ENCODE data around the gene MED12L.
"Not testable (repeated sequence)": the region's sequence is repeated elsewhere in the genome, so short reads cannot be mapped to it uniquely, and the experiment has no call there.

Gene MED12L, protein sequence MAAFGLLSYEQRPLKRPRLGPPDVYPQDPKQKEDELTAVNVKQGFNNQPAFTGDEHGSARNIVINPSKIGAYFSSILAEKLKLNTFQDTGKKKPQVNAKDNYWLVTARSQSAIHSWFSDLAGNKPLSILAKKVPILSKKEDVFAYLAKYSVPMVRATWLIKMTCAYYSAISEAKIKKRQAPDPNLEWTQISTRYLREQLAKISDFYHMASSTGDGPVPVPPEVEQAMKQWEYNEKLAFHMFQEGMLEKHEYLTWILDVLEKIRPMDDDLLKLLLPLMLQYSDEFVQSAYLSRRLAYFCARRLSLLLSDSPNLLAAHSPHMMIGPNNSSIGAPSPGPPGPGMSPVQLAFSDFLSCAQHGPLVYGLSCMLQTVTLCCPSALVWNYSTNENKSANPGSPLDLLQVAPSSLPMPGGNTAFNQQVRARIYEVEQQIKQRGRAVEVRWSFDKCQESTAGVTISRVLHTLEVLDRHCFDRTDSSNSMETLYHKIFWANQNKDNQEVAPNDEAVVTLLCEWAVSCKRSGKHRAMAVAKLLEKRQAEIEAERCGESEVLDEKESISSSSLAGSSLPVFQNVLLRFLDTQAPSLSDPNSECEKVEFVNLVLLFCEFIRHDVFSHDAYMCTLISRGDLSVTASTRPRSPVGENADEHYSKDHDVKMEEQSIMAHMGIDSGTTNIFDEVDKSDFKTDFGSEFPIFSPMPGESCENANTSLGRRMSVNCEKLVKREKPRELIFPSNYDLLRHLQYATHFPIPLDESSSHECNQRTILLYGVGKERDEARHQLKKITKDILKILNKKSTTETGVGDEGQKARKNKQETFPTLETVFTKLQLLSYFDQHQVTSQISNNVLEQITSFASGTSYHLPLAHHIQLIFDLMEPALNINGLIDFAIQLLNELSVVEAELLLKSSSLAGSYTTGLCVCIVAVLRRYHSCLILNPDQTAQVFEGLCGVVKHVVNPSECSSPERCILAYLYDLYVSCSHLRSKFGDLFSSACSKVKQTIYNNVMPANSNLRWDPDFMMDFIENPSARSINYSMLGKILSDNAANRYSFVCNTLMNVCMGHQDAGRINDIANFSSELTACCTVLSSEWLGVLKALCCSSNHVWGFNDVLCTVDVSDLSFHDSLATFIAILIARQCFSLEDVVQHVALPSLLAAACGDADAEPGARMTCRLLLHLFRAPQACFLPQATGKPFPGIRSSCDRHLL (N-terminal part only)

DNA sequence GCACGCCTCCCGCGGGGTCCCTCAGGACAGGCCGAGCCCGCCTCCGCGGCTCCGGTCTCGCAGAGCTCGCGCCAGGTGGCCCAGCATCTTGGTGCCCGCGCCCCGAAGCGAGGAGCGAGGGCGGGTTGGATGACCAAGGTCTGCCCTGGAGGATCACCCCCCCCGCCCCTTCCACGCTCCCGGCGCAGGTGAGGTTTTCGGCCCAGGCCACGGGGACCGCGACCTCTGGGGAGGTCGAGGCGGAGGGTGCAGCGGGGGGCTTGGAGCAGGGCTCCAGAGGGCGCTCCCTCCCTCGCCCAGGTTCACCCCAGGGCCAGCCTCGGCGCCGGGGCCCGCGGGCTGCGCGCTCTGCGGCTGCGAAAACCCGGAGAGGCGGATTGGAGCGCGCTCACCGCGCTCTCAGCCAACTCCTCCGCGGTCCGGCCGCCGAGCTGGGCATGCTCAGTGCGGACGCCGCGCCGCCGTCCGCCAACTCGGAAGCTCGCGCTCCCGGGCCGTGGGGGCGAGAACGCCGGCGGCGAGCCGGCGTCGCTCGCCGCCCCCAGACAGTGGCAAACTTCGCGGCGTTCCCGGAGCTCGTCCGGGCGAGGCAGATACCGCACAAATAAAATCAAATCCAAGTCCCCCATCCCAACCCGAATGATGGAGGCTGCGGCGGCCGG lies at the start of gene MED12L:
MED12L (plus strand) TSS at position 438 of the 662 bp plus-strand sequence. CDS start 1,263 bp downstream, outside the sequence.
- DNase-seq: peak; percentile 55

DNA sequence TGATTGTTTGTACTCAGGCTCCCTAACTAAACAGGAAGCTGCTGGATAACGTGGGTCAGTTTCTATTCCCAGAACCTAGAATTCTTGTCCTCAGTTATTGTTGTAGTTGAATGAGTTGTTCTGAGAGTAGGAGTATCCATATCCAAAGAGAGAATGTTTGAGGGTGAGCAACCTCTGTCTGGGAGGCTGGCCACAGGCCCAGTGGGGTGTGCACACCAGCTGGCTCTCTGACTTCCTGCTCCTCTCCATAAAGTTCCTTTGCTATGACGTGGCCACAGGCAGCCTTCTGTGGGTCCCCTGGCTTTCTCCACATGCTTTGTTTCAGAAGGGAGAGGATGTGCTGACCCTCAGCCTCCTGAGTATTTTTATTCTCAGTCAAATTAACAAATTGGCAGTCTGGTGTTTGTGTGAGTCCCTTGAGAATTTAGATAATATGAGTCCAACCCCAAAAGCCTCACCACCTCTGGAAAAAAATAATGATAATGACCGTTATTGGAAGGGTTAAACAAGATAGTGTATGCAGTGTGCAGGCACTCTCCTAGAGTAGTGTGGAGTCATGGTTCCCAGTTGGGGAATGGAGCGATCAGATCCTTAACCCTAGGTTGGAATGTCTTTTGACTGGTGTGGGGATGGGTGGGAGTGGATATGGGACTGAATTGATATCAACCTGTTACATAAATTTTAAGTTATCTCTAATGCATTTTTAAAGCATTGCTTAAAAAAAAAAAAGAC lies 47.6 kb upstream of the MED12L start:
- no peak for DNase-seq

DNA sequence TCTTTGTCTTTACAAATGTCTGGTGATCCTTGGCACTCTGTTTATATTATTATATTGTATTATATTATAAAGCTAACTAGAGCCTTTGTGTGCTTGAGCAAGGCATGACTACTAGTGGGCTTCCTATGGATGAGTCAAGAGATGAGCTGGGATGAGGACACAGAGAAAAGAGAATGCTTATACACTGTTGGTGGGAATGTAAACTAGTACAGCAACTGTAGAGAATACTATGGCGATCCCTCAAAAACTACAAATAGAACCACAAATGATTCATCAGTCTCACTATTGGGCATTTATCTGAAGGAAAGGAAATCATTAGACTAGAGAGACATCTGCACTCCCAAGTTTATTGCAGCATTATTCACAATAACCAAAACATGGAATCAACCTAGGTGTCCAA lies 40.8 kb upstream of the MED12L start:
- DNase-seq: no peak

DNA sequence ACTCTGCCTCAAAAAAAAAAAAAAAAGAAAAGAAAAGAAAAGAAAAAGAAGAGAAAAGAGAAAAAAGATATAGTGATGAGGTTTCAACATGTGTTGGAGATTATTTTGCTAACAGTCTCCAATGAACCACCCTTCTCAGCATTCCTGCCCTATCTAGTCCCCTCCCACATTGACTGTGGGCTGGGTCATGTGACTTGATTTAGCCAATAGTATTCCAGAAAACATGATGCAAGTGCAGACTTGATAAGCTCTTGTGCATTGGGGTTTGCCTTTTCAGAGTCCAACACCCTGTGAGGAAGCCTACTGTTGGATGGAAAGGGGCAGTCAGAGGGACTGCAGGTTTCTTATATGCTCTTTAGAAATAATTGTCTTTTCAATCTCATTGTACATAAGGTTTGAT lies 37.8 kb upstream of the MED12L start:
- DNase-seq: no peak

DNA sequence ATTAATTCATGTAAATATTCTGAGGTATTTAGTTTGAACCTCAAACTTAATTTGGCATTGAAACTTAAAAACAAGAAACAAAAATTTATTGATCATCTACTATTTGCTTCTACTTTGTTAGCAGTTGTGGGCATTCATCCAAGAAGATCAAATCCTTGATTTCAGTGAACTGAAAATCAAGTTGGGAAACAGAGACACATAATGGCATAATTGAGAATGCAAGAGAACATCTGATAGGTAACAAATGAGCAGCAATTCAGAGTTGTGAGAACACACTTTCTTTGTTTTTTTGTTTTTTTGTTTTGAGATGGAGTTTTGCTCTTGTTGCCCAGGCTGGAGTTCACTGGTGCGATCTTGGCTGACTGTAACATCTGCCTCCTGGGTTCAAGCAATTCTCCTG lies 33.9 kb upstream of the MED12L start:
- DNase-seq: no peak

DNA sequence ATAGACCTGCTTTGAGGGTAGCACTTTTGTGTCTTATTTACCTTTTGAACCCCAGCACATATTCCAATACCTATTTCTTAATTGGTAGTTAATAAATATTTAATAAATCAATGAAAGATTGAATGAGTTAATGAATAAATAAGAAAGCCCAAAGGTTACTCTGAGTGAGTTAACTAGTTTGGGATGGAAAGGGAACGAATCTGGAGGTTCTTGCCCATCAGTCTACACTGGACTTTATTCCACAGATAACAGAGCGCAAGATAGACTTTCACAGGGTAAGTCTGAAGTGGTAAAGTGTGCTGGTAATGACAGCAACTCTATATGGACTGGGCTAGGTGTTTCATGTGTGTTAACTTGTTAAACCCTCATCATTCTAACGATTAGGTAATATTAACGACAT lies 33.1 kb upstream of the MED12L start:
- DNase-seq: no peak

DNA sequence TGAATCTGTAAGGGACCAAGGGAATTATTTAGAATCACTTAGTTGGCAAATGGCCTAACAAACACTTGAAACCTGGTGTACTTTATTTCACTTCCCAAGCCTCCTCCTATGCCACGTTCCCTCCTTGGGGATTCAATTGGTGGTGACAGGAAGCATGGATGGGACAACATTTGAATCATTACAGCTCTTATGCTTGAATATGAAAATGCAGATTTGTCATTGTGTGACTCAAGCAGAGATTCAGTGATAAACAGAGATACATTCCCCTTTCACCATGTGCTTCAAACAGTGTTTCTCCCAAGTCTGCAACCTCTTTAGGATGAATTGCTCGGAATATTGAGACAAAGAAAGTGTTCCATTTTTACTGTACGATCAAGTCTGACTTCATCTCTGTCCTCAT lies 32.7 kb upstream of the MED12L start:
- no peak for DNase-seq

DNA sequence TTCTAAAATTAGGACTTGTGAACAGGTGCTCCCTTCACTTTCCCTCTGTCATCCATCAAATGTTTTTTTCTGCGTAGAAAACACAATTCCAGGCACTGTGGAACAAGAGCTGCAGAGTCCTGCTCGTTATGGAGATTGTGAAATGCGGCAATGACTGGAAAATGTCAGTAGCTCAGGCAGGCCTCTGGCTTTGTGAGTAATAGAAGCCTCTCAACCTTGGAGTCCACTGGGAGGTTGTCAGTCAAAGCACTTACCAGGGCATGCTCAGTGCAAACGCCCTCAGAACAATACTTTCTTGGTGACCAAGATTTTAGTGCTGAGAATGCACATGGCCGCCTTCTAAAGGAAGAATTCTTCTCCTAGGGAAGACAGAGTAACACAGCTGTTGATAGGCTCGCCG lies 26.7 kb upstream of the MED12L start:
- no peak for DNase-seq

DNA sequence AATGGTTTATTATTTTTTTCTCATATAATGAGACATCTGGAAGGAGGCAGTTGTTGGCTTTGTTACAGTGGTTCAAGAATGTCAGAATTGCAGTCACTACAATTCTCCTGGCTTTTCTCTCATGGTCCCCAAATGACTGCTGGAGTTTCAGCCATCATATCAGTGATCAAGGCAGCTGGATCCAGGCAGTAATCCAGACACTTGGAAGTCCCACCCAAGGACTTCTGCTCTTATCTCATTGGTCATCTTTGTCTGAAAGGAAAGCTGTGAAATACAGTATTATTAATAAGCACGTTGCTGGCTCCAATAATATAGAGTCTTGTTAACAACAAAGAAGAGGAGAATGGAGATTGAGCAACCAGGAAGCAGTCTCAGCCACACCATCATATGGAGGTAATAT lies 22.9 kb upstream of the MED12L start:
- DNase-seq: no peak

DNA sequence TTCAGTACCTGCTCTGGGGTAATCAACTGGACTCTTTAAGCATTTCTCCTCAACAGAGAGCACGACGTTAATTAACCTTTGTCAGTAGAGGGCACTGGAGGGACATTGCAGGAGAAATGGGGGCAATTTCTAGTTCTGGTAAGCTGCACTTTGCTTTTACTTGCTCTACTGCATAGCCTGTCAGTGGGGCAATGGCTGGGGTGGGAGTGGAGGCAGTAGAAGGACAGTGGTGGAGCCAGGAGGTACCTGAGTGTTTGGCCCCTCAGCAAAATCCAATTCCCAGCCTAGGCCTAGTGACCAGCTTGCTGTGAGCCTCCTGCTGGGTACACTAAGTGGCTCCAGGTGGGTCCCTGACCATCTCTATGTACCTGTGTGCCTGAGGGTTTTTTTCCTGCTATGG lies 18.3 kb upstream of the MED12L start:
- DNase-seq: no peak

DNA sequence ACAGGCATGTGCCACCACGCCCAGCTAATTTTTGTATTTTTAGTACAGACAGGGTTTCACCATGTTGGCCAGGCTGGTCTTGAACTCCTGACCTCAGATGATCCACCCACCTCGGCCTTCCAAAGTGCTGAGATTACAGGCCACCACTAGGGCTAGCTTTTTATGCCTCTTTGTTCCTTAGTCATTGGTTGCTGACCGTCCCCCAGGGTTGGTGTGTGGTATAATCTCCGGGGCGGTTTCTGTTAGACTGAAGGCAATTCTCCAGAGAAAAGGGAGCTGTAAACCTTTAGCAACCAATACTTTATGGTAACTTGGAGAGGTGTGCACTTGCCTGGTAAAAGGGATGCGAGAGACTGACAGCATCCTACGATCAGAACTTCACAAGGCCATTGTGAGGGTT lies 12.6 kb upstream of the MED12L start:
- DNase-seq: not testable (repeated sequence)

DNA sequence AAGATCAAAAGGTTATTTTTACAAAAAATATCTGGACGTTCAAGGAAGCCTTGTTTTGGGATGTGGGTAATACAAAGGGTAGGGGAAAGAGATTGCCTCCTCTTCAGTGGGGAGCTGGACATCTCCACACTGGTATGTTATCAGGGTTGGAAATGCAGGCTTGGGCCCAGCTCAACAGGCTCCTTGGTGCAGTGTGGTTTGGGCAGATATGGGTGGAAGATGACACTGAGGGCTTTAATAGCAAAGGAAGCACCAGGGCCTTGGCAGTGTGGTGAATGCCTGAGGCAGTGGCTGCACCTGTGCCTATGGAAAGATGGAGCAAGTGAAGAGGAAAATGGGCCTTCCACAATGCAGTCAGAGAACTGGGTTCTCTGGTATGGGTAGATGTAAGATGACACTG lies 11.2 kb upstream of the MED12L start:
- no peak for DNase-seq

DNA sequence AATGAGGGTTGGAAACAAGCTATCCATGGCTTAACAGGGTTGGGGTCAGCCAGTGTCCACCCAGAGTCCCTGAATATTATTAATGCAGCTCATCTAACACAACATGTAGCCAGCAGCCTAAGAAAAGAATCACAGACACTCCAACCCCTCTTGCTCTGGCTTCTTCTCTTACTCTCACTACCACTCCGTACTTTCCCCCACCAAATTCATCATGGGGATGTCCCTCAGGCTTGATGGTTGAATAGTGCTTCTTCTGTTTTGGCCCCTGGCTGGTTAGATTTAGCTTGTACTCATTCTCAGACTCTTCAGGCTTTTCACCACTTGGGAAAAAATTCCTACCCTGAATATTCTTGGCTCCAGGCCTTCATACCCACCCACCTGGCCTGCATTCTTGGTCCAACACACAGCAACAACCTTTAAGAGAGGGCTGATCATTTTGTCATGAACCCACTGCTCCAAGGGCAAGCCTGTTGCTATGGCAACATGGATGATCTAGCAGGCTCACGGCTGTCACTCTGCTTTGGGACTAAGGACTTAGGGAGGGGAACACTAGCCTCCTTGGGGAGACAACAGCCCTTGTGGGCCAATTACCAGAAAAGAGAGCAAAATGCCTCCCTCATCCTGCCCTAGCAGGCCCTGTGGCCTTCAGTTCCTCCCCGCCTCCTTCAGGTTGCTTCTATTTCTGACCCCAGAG lies 9.4 kb upstream of the MED12L start:
- DNase-seq: no peak

DNA sequence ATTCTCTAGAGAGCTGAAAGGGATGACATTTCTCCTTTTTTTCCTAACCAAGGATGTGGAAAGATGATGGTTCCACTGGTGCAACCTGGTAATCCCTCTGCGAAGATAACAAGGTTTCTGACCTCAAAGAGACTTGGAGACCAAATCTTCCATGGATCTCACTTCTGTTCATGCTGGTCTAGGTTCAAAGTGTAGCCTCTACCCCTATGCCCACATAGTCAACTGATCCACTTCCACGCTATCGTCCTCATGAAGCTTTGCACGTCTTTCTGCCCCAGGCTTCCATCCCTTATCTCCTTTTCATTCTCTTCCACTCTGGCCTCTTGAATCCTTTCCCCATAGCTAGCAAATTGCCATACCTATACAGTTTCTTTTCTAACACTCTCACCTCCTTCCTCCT lies 8.8 kb upstream of the MED12L start:
- DNase-seq: no peak

DNA sequence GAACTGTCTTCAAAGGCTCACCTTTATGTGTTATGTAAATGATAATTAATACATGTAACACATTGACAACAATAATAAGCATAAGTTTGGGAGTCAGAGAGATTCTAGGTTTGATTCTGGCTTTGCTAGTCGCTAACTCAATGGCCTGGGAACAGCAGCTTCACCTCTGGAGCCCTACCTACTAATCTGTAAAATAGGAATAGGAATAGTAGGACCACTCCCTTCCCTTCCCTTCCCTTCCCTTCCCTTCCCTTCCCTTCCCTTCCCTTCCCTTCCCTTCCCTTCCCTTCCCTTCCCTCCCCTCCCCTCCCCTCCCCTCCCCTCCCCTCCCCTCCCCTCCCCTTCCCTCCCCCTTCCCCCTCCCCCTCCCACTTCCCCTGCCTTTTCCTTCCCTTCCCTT lies 4.4 kb upstream of the MED12L start:
- not testable (repeated sequence) for DNase-seq

DNA sequence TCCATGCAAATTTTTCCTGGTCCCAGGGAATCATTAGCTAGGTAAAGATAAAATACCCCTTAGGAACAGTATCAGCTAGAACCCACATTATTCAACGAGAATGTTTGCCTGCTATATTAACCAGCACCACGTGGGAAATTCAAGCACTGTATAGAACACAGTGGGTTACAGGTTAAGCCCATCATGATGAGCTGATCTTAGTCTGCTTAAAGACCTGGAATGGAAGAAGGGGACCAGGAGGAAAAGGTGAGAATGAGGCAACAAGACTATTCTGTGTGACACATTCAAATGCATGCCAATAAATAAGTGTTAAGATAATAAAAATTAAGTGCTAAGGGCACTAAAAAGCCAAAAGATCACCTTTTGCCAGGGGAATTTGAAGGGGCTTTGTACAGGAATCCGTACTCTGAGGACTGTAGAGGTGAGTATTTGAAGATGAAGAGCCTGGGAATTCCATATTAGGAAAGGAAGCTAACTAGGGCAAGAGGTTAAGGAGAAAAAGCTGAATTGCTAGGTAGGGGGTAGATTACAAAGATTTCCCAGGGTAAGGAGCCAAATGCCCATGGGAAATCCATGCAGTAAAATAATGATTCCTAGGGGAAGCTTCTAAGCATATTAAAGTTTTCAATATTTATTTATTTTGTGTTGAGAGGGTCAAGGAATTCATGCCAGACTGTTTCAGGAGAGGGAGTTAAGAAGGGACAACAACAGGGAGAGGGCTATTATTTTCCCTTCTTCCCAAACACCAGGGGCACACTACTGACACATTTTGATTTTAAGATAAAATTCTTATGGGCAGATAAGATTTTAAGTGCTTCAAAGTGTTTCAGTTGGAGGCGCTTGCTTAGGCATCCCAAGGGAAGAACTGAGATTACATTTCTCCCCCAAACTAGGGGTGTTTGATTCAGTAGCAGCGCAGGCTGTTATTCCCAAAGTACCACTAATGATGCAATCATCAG lies 2.3 kb upstream of the MED12L start:
- DNase-seq: no peak

DNA sequence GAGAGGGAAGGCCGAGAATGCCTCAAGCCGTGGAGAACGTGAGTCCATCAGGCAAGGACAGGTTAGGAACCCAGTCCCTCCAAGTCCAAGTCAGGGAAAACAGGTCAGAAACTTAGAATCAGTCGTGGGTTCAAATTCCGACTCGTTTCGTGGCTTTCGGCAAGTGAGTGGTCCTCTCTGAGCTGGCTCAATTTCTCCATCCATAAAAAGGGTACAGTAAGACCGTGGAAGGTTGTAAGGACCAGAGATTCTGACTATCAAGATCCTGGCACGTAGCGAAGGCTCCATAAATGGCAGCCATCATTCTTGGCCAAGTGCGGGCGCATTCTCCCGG lies 604 bp upstream of the MED12L start:
- no peak for DNase-seq

DNA sequence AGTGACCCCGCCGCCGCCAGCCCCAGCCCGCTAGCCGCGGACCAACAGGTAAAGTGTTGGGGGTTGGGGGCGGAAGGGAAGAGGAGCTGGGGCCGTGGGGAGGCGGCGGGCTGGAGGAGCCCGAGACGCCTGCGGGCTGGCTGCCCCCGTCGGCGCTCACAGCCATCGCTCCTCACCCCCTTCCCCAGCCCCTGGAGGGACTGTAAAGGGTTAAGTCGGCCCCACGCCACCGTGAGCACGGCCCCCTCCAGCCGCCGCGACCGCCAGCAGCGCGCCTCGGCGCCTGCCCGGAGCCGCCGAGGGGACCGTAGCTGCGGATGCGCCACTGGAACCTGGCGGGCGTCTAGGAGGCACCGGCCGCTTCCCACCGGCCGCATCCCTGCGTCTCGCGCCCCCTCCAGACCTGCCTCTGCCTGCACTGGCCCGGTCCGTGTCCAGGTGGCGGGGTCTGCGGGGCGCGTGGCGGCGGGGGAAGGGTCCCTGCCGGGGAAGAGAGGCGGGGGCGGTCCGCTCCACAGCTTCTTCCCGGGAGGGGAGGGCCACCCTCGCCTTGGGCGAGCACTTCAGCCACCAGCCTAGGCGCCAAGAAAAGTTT lies 522 bp downstream of the MED12L start:
- DNase-seq: peak; percentile 8

DNA sequence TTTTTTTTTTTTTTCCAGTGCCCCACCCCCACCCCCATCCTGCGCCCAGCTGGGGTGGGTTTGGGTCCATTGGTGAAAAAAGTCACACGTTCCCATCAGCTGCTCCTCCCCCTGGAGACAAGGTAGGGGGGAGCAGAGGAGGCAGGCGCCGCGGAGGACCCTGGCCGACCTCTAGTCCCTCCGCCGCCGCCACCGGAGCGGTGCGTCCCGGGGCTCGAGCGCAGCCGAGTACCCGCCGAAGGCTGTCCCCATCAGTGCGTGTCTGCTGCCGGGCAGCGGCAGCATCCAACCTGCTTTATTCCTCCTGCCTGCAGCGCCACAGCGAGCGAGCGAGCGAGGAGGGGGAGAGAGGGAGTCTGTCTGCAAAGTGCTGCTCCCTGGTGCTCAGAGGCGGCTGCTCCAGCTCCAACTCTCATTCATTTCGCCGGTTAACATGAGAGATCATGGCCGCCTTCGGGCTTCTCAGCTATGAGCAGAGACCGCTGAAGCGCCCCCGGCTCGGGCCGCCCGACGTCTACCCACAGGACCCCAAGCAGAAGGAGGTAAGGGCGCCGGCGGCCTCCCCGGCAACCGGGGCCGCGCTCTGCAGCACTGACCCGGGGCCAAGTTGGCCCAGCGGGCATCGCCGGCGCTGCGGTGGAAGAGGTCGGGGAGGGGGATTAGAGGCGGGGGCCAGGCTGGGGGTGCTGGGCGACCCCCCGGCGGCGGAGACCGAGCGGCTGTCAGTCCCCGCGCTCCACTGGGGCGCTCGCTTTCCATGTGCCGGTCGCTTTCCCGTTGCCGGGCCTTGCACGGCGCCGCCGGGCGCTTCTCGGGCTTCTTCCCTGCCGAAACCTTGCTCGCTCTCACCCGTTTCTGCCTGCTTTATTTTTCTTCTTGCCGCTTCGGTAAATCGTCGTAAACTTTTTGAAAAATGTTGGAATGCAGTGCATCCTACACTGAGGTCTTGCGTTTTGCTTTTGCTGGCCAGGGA lies 1.3 kb downstream of the MED12L start:
- peak; percentile 58 for DNase-seq
